Activated naive CD4-positive, alpha-beta T cell treated with anti-CD3 and anti-CD28 coated beads, Interleukin-2, amount 50 U/mL, for 16 hours (primary cell): ENCODE measurements around the gene ANKRD53.

Experiments
- DNase-seq: peaks from one replicate; pipeline ENCODE4 v3.0.0-alpha.2; 2020

Gene ANKRD53, protein sequence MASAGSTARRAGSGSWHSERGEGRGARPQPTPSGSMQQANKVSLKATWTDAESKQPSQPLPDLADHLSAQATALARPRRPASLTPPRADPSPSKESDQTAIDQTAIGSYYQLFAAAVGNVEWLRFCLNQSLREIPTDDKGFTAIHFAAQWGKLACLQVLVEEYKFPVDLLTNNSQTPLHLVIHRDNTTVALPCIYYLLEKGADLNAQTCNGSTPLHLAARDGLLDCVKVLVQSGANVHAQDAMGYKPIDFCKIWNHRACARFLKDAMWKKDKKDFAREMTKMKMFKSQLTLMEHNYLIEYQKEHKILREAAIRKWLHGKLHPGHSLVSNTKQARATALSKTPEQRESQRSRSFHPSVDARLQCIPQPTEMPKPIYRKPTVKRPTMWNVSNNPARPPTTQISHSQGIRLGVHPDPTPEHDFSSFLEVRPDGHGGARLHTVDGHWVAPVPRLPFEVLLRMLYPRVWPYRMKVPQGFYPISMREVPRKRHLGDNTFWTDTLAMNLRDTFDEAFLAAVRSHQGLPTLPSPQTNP

DNA sequence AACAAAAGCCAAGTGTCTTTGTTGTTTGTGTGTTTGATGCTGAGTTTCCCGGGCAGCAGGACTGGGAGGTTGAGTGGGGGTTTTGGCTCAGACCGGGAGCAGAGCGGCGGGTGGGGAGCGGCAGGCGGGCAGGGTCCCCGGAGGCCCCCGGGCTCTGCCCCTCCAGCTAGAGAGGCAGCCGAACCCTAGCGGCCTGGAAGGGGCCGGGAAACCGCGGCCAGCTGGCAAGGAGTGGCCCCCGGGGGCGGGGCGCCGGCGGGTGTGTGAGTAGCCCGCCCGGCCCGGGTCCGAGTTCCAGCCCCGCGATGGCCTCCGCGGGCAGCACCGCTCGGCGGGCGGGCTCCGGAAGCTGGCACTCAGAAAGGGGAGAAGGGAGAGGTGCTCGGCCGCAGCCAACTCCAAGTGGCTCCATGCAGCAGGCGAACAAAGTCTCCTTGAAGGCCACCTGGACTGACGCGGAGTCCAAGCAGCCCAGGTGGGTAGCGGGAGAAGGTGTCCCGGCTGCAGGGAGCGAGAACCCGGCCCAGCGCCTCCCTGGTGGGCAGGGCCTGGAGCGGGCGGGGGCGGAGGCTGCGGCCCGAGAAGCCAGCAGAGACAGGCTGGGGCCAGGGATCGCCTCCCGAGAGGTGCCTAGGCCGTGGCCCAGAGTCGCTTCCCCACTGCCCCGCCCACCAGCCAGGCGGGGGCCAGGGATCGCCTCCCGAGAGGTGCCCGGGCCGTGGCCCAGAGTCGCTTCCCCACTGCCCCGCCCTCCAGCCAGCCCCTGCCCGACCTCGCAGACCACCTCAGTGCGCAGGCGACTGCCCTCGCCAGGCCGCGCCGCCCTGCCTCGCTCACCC, at the start of gene ANKRD53:
ANKRD53 (plus strand) TSS at position 290 of the 839 bp plus-strand sequence; CDS start at position 306, 16 bp downstream.
- DNase-seq, result no peak

DNA sequence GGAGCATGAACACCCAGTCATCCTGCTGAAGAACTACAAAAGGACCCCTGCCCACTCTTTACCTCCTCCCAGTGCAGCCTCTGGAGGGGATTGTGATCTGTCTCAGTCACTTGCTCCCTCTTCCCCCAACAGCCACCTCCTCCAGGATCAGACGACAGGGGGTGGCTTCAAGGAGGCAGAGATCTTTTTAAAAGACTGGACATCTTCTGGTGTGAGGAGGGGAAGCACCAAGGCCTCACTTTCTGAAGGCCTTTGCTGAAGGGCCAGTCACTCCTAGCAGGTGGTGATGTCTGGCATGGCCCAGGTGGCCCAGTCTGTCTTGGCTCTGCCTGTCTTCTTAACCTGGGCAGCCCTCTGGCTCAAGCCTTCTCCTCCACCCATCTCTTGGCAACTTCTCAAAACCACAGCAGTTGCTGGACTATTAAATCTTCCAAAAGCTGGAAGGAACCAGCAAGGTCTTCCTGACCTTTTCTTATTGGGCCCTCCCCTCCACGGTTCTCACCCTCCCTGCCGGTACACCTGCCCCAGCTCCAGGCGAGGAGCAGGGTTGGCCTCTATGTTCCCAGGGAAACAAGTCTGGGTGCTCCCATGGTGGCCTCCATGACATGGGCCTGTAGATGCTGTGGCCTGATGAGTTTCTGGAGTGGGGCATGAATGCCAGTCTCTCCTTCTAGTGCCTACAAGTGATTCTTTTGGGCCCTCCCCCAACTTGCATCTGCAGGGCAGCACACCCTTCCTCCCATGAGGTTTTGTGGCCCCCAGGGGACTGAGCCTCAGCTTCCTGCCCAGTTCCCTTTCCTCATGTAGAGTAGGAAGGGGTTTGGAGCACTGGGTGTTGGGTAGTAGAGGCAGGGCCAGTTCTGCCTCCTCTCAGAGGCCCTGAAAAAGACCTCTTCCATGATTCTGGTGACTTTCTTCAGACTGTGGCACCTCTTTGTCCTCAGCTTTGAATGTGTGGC, 47.8 kb upstream of the ANKRD53 start:
- no peak for DNase-seq

DNA sequence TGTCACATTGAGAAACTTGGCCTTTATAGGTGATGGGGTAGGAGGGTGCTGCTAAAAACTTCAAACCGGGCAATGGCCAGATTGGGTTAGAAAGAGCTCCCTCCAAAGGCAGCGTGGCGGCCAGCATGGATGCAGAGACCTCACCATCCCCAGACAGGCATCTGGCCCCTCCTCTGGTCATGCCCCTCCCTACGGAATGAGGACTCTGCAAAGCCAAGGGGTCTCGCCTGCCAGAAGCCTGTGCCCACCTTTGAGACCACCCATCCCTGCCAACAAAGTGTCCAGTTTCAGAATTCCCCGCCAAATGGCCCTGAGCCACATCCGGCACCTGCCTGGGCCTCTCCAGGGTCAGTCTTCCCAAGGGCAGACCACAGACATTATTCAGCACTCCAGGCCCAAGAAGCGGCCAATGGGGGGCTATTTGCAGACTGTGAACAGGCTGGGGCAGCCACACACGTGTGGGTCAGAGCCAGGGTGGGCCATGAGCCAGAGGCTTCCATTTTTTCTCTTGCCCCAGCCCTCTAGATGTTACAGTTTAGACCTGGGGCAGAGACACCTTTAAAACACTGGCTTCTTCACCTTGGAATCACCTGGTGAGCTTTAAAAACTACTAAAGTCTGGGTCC, 46.9 kb upstream of the ANKRD53 start:
- DNase-seq, result no peak

DNA sequence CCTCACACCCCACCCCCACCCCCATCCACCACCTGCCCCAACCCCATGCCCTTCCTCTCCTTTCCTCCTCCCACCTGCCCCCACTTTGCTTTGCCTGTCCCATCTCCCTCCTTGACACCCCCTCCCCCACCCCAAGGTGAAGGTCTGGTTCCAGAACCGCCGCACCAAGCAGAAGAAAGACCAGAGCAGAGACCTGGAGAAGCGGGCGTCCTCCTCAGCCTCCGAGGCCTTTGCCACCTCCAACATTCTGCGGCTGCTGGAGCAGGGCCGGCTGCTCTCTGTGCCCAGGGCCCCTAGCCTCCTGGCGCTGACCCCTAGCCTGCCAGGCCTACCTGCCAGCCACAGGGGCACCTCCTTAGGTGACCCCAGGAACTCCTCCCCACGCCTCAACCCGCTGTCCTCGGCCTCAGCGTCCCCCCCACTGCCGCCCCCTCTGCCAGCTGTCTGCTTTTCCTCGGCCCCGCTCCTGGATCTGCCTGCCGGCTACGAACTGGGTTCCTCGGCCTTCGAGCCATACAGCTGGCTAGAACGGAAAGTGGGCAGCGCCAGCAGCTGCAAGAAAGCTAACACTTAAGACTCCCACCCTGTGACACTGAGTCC, 45.7 kb upstream of the ANKRD53 start:
- DNase-seq, result no peak

DNA sequence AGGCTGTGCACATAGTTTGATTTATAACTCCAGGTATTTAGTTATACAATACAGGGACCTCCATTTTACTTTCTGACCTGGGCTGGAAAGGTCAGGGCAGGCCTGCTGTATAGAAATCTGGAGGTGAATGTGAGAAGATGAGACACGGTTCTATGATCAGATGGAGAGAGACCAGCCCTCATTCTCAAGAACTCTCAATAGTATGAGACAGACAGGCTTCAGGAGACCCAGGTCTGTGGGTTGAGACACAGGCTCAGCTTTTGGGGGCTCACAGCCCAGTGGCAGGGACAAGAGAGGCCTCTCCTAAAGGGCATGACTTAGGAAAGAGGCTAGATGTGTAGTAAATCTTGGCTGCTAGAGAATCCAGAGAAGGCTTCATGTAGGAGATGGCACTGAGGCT, 43.4 kb upstream of the ANKRD53 start:
- no peak for DNase-seq

DNA sequence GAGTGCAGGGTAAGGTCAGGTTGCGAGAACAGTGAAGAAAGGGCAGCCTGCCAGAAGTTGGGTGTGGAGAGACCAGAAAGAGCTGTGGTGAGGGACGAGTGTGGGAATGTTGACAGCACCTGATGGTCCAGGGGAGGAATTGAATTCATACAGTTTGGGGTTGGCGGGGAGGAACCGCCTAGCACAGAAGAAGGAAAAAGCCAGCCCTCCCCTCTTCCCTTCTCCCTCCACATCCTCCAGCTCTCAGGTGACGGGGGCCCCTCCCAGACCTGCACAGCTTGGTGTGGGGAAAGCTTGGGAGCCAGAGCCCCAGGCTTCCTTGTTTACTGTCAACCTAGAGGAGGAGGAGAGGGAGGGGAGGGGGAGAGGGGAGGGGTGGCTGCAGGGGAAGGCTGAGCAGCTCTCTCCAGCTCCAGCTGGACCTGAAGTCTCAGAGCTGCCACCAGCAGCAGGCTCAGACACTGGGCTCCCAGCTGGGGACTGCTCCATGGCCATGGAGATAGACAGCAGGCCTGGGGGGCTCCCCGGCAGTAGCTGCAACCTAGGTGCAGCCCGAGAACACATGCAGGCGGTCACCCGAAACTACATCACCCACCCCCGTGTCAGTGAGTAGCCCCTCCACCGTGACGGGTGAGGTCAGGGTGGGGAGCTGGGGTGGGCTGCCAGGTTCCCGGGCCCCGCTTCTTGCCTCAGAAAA, 42.8 kb upstream of the ANKRD53 start, which contains the start of gene ATP6V1B1:
ATP6V1B1 (plus strand) TSS at position 433 of the 697 bp plus-strand sequence; CDS start at position 488, 55 bp downstream.
- DNase-seq, result no peak

DNA sequence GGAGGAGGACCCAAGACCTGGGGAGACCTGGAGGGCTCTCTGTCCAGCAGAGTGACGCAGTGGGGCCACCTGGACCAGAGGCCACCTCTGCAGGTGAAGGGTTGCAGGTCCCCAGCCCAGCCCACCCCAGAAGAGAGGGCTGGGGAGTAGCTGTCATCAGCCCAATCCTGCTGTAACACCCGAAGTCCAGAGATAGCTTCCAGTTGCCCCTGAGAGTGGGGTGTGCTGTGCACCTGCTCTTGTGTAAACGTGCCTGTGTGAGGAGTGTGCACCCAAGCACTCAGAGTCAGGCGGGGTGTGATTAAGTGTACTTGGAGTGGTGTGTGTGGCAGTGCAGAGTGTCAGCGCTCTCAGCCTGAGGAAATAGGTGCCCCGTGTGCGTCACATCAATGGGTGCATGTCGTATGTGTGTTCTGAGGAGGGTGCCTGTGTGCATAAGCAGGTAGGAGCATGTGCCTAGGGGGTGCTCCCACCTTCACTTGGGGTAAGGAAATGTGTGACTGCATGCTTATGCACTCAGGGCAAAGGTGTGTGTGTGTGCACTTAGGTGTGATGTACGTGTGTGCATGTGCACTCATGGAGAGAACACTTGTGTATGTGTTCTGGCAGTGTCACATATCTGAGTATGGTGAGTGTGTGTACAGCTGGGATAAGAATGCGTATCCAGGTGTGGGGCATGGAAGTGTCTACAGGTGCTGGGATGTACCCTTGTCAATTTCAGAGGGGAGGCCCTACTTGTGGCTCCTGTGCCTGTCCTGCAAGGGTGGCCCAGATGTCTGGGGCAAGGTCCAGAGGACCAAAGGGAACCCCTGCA, 42.1 kb upstream of the ANKRD53 start:
- no peak for DNase-seq

DNA sequence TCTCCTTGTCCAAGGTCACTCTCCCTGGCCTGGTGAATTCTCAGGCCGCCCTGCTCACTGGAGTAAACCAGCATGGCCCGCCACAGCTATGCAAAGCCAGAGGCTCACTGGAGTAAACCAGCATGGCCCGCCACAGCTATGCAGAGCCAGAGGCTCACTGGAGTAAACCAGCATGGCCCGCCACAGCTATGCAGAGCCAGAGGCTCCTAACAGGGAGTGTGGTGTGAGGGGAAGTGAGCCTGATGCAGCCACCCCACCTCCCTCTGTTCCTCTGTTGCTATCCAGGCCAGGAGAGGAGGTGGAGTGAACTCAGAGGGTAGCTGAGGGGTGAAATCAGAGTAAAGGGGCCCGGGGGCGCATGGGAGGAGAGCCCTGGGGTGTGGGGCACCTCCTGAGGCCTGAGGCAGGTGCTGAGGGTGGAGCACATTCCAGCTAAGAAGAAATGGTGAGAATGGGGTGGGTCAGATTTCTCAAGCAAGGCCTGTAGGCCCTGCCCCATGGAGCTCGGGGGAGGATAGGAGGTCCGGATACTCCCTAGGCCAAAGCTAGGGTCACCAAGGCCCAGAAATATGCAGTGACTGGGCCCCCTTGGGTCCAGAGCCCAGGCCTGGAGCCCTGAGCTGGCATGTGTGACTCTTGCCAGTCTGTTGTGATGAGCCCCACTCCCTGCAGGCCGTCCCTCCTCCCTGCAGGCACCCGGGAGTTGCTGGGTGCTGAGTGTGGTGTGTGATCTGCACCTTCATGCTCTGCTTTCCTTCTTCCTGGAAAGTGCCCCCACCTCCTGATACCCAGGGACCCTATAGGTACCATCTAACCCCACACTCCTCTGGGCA, 41.2 kb upstream of the ANKRD53 start:
- DNase-seq, result no peak

DNA sequence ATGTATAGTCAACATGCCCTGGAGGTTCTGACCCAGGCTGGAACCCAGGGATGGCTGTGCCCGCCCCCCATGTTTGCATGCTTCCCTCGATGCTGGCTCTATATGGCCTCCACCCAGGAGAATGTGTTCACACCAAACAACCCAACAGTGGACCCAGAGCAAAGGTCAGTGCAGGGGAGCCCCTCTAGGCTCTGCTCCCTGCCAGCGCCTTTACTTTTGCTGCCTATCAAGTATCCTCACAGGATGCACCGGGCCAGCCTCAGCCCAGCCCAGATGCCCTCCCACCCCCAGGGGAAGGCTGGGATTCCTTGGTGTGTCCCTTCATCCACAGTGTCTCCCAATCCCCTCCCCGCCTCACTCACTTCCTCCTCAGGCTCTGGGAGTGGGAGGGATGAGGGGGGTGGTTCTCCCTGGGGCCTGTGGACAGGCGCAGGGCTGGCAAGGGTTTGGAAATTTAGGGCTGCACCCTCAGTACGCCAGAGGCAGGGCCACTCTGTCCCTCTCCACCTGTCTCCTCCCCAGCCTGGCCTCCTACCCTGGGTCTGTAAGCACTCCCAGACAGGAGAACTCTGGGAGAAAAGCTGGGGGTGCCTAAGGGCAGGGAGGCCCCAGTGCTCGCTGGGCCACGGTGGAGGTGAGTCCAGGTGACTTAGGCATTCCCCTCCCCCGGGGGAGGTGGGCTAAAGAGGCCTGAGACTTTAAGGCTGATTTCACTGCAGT, 40.4 kb upstream of the ANKRD53 start:
- no peak for DNase-seq

DNA sequence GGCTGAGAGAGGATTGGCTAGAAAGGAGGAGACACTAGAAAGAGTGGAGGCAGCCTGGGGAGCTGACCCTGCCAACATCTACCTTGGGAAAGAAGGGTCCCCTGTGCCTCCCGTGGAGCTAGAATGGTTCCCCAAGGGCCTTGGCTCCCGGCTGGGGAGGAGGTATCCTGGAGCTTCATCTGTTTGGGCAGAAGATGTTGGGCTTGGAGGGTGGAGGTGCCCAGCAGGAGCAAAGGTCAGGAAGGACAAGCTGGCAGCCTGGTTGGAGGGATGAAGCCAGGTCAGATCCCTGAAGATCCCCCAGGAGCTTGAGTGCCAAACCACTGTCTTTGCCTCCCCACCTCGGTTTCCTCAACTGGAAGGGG, 39.9 kb upstream of the ANKRD53 start:
- DNase-seq, result no peak

DNA sequence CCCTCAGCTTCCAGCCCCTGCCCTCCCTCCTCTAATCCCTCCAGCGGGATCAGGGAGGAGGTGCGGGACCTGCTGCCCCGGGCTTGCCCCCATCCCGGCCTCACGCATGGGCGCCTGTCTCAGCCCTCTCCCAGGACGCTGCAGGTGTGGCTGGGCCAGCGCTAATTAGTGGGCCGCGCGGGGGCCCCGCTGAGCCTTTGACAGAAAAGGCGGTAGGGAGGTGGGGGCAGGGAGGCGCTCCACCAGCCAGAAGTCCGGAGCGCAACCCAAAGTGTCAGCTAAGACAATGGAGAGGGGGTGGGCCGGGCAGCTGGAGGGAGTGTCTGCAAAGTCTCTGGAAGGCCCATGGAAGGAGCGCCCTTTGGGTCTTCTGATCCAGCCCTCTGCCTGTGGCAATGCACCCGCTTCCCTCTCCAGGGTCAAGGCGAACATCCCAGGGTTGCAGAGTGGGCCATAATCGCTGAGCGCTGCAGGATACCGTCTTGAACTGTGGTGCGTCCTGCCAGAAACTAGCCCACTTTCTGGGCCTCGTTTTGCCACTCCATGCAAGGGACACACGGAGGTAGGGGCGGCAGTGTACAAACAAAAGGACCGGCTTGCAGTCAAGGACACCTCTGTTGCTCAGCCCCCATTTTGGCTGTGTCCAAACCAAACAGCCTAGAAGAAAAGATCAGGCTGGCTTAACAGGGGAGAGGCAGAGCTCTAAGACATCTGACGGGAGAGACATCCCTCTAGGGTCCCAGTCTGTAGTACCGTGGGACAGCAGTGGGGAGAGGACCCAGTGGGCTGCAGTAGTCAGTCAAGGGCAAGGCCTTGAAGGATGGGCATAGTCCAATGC, 39.2 kb upstream of the ANKRD53 start:
- DNase-seq, result no peak

DNA sequence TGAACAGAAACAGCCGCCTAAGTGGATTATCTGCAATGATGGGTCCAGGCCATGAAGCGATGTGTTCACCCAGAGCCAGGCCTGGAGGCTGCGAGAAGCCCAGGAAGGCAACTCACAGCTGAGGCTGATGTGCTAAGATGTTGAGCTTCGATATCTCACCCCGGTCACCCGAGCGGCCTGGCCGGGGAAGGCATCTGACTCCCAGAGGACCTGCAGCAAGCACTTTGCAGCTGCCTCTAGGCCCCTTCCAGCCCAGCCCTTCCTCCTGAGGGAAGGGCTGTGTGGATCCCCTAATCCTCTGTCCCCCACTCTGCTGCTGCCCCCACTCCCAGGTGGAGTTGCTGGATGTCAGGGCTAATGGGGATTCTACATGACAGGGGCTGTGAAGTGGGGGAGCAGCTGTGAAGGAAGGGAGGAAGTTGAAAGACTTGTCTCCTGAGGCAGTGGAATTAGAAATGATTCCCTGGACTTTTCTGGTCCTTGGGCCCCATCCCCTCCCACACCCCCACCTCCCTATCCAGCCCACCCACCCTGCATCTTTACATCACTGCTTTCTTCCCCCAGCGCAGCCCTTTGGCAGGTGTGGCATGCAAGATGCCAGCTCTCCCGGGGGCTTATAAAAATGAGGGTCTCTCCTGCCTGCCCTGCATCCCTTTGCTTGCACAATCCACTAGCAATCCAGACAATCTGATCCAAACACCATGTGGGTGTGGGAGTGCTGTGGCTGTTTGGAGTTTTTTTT, 38.4 kb upstream of the ANKRD53 start:
- DNase-seq, result no peak

DNA sequence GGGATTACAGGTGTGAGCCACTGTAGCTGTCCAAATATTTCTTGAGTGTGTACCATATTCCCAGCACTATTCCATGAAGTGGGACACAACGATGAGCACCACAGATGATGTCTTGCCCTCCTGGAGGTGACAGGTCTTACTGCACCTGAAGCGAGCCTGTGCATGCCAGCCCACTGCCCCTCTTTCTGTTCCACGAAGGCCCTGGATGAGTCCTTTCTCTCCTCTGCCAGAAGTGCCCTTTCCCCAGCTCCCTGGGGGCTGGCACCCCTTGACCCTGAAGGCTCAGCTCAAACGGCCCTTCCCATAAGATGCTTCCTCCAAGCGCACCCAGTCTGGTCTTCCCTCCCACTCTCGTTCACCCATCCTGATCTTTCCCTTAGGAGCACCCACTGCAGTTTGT, 37.2 kb upstream of the ANKRD53 start:
- no peak for DNase-seq

DNA sequence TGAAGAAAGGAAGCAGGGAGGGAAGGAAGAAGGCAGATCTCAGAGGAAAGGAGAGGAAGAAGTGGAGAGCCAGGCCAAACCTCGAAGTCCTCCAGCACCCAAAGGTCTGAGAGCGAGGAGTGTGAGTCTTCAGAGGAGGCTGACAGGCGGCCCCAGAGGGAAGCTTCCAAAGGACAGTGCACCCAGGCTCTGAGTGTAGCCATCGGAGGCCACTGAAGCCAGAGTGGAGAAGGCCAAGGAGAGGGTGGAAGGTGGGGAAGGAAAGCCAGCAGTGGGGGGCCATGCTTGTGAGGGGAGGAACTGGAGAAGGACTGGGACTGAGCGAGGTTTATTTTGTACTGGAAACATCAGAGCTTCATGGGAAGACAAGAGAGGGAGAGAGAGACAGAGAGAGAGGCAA, 36.7 kb upstream of the ANKRD53 start:
- no peak for DNase-seq

DNA sequence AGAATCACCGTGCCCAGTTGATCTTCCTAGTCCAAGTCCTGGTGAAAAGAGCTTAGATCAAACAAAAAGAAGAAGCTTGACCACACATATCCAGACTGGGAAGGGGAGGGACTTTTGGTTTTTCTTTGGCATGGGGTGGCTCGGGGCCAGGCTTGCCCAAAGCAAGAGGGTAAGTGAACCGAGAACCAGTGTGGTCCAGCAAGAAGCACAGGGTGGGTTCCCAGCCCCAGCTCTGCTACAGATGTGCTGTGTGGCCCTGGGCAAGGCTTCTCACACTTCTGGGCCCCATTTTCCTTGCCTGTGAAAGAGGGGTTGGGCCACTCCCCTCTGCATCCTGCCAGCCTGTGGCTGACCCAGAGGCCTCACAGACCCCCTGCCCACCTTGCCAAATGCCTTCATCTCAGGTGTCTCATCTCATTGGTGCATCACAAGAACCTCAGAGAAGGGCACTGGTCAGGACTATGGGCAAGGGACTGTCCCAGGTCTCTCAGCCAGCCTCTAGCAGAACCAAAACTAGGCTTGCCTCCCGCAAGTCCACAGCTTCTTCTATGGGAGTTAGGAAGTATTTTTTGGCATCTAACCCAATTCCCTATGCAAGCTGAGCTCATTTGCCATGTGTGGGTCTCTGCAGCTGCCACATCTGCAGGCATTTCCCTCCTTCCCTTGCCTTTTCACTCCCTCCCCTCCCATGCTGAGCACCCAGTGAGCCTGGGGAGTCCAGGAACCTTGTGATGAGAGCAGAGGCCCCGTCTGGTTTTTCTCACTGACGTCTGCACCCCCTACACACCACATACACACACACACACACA, 35.8 kb upstream of the ANKRD53 start:
- no peak for DNase-seq
